Measurements from ENCODE around the gene CHRNA4.

- no peak for TF ChIP-seq MXI1 (IDR thresholded peaks at IDR 0.05; ENCODE audit: borderline replicate concordance, low read depth, low read length)
- TF ChIP-seq POLR2A (IDR thresholded peaks at IDR 0.05; ENCODE audit: low read depth, low read length): no peak
- TF ChIP-seq CEBPB (IDR thresholded peaks at IDR 0.05; ENCODE audit: low read depth, low read length): no peak
- TF ChIP-seq CTCF (conservative IDR thresholded peaks at IDR 0.05; ENCODE audit: low read depth, low read length): no peak
Measured at GRCh38 chr20:63337786-63338420, 23.2 kb downstream of the CHRNA4 start.
